Natural killer cell treated with Interleukin-12 subunit alpha and Interleukin-12 subunit beta and Interleukin-15 and Interleukin-18, amount 100 ng/mL, for 72 hours (primary cell): ENCODE data around the gene PLXNA2. TPM values are rescaled to one million over a fixed set of nuclear protein-coding genes. Genes with fewer than 3 reads are reported as not detected.
A peak's percentile ranks its signal among the peaks of the same experiment; 100 is the strongest.

Source experiments
- ATAC-seq, 2 donors: fragments of 150-1000 bp; cut with Tn5 transposase in 1 of 2; sonication (Bioruptor Pico), chemical (Tn5 transposase) in 1 of 2; 2 replicates each; pipeline ENCODE4 v1.10.0; 2021
- DNase-seq: peaks from one replicate; pipeline ENCODE4 v3.0.0; 2022; ENCODE audit warnings: low spot score
- H3K27ac Mint-ChIP-seq, 2 donors: 1 replicate in 1 of 2; 2 replicates in 1 of 2; pipeline ENCODE4 v1.8.0; 2022; ENCODE audit warnings: mixed read lengths in 2 of 2, mild to moderate bottlenecking in 1 of 2, moderate library complexity in 1 of 2
- H3K27me3 Mint-ChIP-seq, 2 donors: 1 replicate in 1 of 2; 2 replicates in 1 of 2; pipeline ENCODE4 v1.8.0; 2022; ENCODE audit warnings: mixed read lengths in 2 of 2
- H3K36me3 Mint-ChIP-seq: one replicate; pipeline ENCODE4 v1.8.0; 2022; ENCODE audit warnings: mixed read lengths
- H3K4me1 Mint-ChIP-seq, 2 donors: 1 replicate in 1 of 2; 2 replicates in 1 of 2; pipeline ENCODE4 v1.8.0; 2022; ENCODE audit warnings: low read depth in 2 of 2, mixed read lengths in 2 of 2, mild to moderate bottlenecking in 1 of 2
- H3K4me3 Mint-ChIP-seq: one replicate; pipeline ENCODE4 v1.8.0; 2022; ENCODE audit warnings: mixed read lengths
- H3K9me3 Mint-ChIP-seq: 2 replicates; pipeline ENCODE4 v1.8.0; 2022; ENCODE audit warnings: mixed read lengths
- total RNA-seq, 2 donors: library from RNA; stranded (reverse); gene quantifications; one replicate each; pipeline ENCODE4 v1.2.3, GENCODE V29; 2022

The PLXNA2 gene
- total RNA-seq, 2 donors from 2014 or later: 1.1 to 1.3 TPM

GRCh38 chr1:207993477-207994445 lies 250.4 kb downstream of the PLXNA2 start:
- DNase-seq (no peak), ATAC-seq (no peak)
- Mint-ChIP-seq H3K27me3 (peaks cover 23 to 31% of the 10 kb centered on the region in 2 donors), H3K4me3 (no peak overlapping the region), H3K36me3 (no peaks in the 10 kb centered on the region), H3K9me3 (no peaks in the 10 kb centered on the region), H3K4me1 (no peaks in the 10 kb centered on the region), H3K27ac (no peak overlapping the region)

- ATAC-seq: no peak
- Mint-ChIP-seq H3K4me1 (no peaks in the 10 kb centered on the region), H3K9me3 (no peaks in the 10 kb centered on the region), H3K4me3 (no peak overlapping the region), H3K27me3 (peaks cover 26 to 41% of the 10 kb centered on the region in 2 donors), H3K27ac (no peak overlapping the region), H3K36me3 (no peaks in the 10 kb centered on the region)
- no peak for DNase-seq
Measured at GRCh38 chr1:207992677-207993236, 251.4 kb downstream of the PLXNA2 start.

- H3K36me3 Mint-ChIP-seq: no peaks in the 10 kb centered on the region
- no peaks in the 10 kb centered on the region for H3K4me1 Mint-ChIP-seq
- no peak overlapping the region for H3K4me3 Mint-ChIP-seq
- H3K9me3 Mint-ChIP-seq: no peaks in the 10 kb centered on the region
- ATAC-seq (no peak), DNase-seq (no peak)
- H3K27me3 Mint-ChIP-seq: peaks cover 33 to 50% of the 10 kb centered on the region in 2 donors
- no peak overlapping the region for H3K27ac Mint-ChIP-seq
Measured at GRCh38 chr1:207991583-207992026, 252.6 kb downstream of the PLXNA2 start.

- H3K27ac Mint-ChIP-seq: no peak overlapping the region
- H3K36me3 Mint-ChIP-seq: no peaks in the 10 kb centered on the region
- DNase-seq (no peak), ATAC-seq (no peak)
- H3K9me3 Mint-ChIP-seq: no peaks in the 10 kb centered on the region
- H3K4me1 Mint-ChIP-seq: no peaks in the 10 kb centered on the region
- H3K27me3 Mint-ChIP-seq: peaks cover 33 to 50% of the 10 kb centered on the region in 2 donors
- H3K4me3 Mint-ChIP-seq: no peak overlapping the region
Measured at GRCh38 chr1:207990876-207991582, 253.2 kb downstream of the PLXNA2 start.

GRCh38 chr1:207990455-207990854 lies 253.7 kb downstream of the PLXNA2 start:
- DNase-seq (no peak), ATAC-seq (no peak)
- Mint-ChIP-seq H3K27me3 (peaks cover 32 to 50% of the 10 kb centered on the region in 2 donors), H3K4me3 (no peak overlapping the region), H3K36me3 (no peaks in the 10 kb centered on the region), H3K9me3 (no peaks in the 10 kb centered on the region), H3K4me1 (no peaks in the 10 kb centered on the region), H3K27ac (no peak overlapping the region)

GRCh38 chr1:207988326-207989165 lies 255.6 kb downstream of the PLXNA2 start:
- Mint-ChIP-seq H3K4me3 (no peak overlapping the region), H3K27me3 (peaks cover 24 to 41% of the 10 kb centered on the region in 2 donors), H3K36me3 (no peaks in the 10 kb centered on the region), H3K4me1 (no peaks in the 10 kb centered on the region), H3K27ac (no peak overlapping the region), H3K9me3 (no peaks in the 10 kb centered on the region)
- no peak for DNase-seq
- no peak for ATAC-seq

GRCh38 chr1:207987164-207987563 lies 257.0 kb downstream of the PLXNA2 start:
- Mint-ChIP-seq H3K9me3 (no peaks in the 10 kb centered on the region), H3K4me3 (no peak overlapping the region), H3K27me3 (peaks cover 23 to 36% of the 10 kb centered on the region in 2 donors), H3K36me3 (no peaks in the 10 kb centered on the region), H3K27ac (no peak overlapping the region), H3K4me1 (no peaks in the 10 kb centered on the region)
- ATAC-seq (no peak), DNase-seq (no peak)

- DNase-seq (no peak), ATAC-seq (no peak)
- H3K36me3 Mint-ChIP-seq: no peaks in the 10 kb centered on the region
- H3K4me1 Mint-ChIP-seq: no peaks in the 10 kb centered on the region
- no peaks in the 10 kb centered on the region for H3K9me3 Mint-ChIP-seq
- no peak overlapping the region for H3K27ac Mint-ChIP-seq
- peaks cover 26 to 44% of the 10 kb centered on the region in 2 donors for H3K27me3 Mint-ChIP-seq
- no peak overlapping the region for H3K4me3 Mint-ChIP-seq
Measured at GRCh38 chr1:207985996-207986395, 258.2 kb downstream of the PLXNA2 start.

GRCh38 chr1:207984831-207985572 lies 259.2 kb downstream of the PLXNA2 start:
- Mint-ChIP-seq H3K4me1 (no peaks in the 10 kb centered on the region), H3K27me3 (peaks cover 30 to 48% of the 10 kb centered on the region in 2 donors)

GRCh38 chr1:207983044-207983635 lies 261.0 kb downstream of the PLXNA2 start:
- no peaks in the 10 kb centered on the region for H3K4me1 Mint-ChIP-seq
- H3K27ac Mint-ChIP-seq: no peak overlapping the region
- DNase-seq (no peak), ATAC-seq (peak in 1 of 2 donors; percentile 20)
- no peaks in the 10 kb centered on the region for H3K9me3 Mint-ChIP-seq
- H3K27me3 Mint-ChIP-seq: peaks cover 32 to 49% of the 10 kb centered on the region in 2 donors
- H3K4me3 Mint-ChIP-seq: no peak overlapping the region
- H3K36me3 Mint-ChIP-seq: no peaks in the 10 kb centered on the region

More at GRCh38 chr1:207984831-207985572, 259.2 kb downstream of the PLXNA2 start:
- no peaks in the 10 kb centered on the region for H3K9me3 Mint-ChIP-seq
- DNase-seq (no peak), ATAC-seq (no peak)
- no peak overlapping the region for H3K4me3 Mint-ChIP-seq
- no peak overlapping the region for H3K27ac Mint-ChIP-seq
- no peaks in the 10 kb centered on the region for H3K36me3 Mint-ChIP-seq

- ATAC-seq: peak; percentile 56
- no peaks in the 10 kb centered on the region for H3K4me1 Mint-ChIP-seq
- no peak overlapping the region for H3K27ac Mint-ChIP-seq
- peaks cover 26 to 39% of the 10 kb centered on the region in 2 donors for H3K27me3 Mint-ChIP-seq
- no peak for DNase-seq
- H3K4me3 Mint-ChIP-seq: no peak overlapping the region
- no peaks in the 10 kb centered on the region for H3K9me3 Mint-ChIP-seq
- H3K36me3 Mint-ChIP-seq: no peaks in the 10 kb centered on the region
Measured at GRCh38 chr1:207981976-207982375, 262.2 kb downstream of the PLXNA2 start.

- DNase-seq (no peak), ATAC-seq (no peak)
- Mint-ChIP-seq H3K4me3 (no peak overlapping the region), H3K36me3 (no peaks in the 10 kb centered on the region), H3K27me3 (peaks cover 36 to 57% of the 10 kb centered on the region in 2 donors), H3K9me3 (no peaks in the 10 kb centered on the region), H3K4me1 (no peaks in the 10 kb centered on the region), H3K27ac (no peak overlapping the region)
Measured at GRCh38 chr1:207978441-207978840, 265.7 kb downstream of the PLXNA2 start.
